Breast epithelium (tissue), 4 donors: ENCODE measurements around the gene KIAA1549. TPM values are rescaled to one million over a fixed set of nuclear protein-coding genes. Genes with fewer than 3 reads are reported as not detected.

Experiments
- DNase-seq, 2 donors: peaks; one replicate each; pipeline ENCODE4 v3.0.0-alpha.2; 2019; ENCODE audit warnings: low spot score in 2 of 2
- H3K27ac ChIP-seq, 2 donors: fragments of 200-600 bp; sonication (generic) in 1 of 2; one replicate each; pipeline ENCODE4 v1.5.1; 2016 to 2019; ENCODE audit warnings: mild to moderate bottlenecking in 1 of 2
- H3K27me3 ChIP-seq, 2 donors: fragments of 200-600 bp; sonication (generic) in 1 of 2; one replicate each; pipeline versions ENCODE4 v1.5.1 to v1.6.0; 2017 to 2019; ENCODE audit warnings: control low read depth in 1 of 2, mild to moderate bottlenecking in 1 of 2
- H3K36me3 ChIP-seq: fragments of 200-600 bp; one replicate; pipeline ENCODE4 v1.5.1; 2019
- H3K4me1 ChIP-seq, 2 donors: fragments of 200-600 bp; sonication (generic); one replicate each; pipeline ENCODE4 v1.5.1; 2016 to 2019; ENCODE audit warnings: control low read depth in 1 of 2
- H3K4me3 ChIP-seq, 3 donors: fragments of 200-600 bp; sonication (generic); 1 replicate in 2 of 3; 2 replicates in 1 of 3; pipeline ENCODE4 v1.5.1; 2016 to 2019; ENCODE audit warnings: mild to moderate bottlenecking in 3 of 3, moderate library complexity in 2 of 3
- H3K9me3 ChIP-seq, 2 donors: fragments of 200-600 bp; sonication (generic) in 1 of 2; one replicate each; pipeline ENCODE4 v1.5.1; 2016 to 2019; ENCODE audit warnings: control low read depth in 1 of 2
- CTCF ChIP-seq, 3 donors: fragments of 450-650 bp; IDR thresholded peaks; one replicate each; pipeline ENCODE4 v1.5.1; 2016 to 2017; ENCODE audit warnings: antibody characterized with exemption in 3 of 3, mild to moderate bottlenecking in 3 of 3, moderate library complexity in 3 of 3
- POLR2A ChIP-seq: fragments of 450-650 bp; IDR thresholded peaks from one replicate; pipeline ENCODE4 v1.6.1; 2016; ENCODE audit warnings: antibody characterized with exemption, mild to moderate bottlenecking, moderate library complexity
- POLR2AphosphoS5 ChIP-seq, 3 donors: sonication (generic); formaldehyde crosslinking; IDR thresholded peaks; one replicate each; pipeline ENCODE4 v1.6.1; 2017; ENCODE audit warnings: antibody characterized with exemption in 3 of 3
- intact Hi-C: fragments of 100-400 bp; cut with DNase I; formaldehyde crosslinking; loops from one replicate; pipeline ENCODE4 v1.15.1; 2023; ENCODE audit warnings: low total_unique reads
- total RNA-seq, 3 donors: library from RNA; depleted of rRNA; stranded (reverse); fragments of >200 nt; gene quantifications; one replicate each; pipeline ENCODE4 v1.1.0, GENCODE V29; 2016

Gene KIAA1549
- total RNA-seq, 3 donors from 2014 or later = 1.8 to 3.9 (median 2.8) TPM

GRCh38 chr7:138796038-138796615 lies 185.1 kb downstream of the KIAA1549 start:
- TF ChIP-seq CTCF (IDR thresholded peaks at IDR 0.05) = no peak
- no peak for TF ChIP-seq POLR2AphosphoS5 (IDR thresholded peaks at IDR 0.05)
- no peak for TF ChIP-seq POLR2A
- no peaks in the 10 kb centered on the region for H3K27me3 ChIP-seq
- intact Hi-C loops = no loop called here
- H3K9me3 ChIP-seq = no peaks in the 10 kb centered on the region
- DNase-seq = no peak
- H3K27ac ChIP-seq = no peak overlapping the region
- H3K4me3 ChIP-seq = no peak overlapping the region
- no peaks in the 10 kb centered on the region for H3K36me3 ChIP-seq
- no peaks in the 10 kb centered on the region for H3K4me1 ChIP-seq

GRCh38 chr7:138785587-138786437 lies 195.4 kb downstream of the KIAA1549 start:
- H3K27me3 ChIP-seq = no peaks in the 10 kb centered on the region
- H3K27ac ChIP-seq = no peak overlapping the region
- H3K4me1 ChIP-seq = no peaks in the 10 kb centered on the region
- H3K36me3 ChIP-seq = no peaks in the 10 kb centered on the region
- no peak overlapping the region for H3K4me3 ChIP-seq
- TF ChIP-seq POLR2A (no peak), POLR2AphosphoS5 (IDR thresholded peaks at IDR 0.05) (no peak), CTCF (IDR thresholded peaks at IDR 0.05) (no peak)
- intact Hi-C loops = no loop called here
- no peak for DNase-seq
- H3K9me3 ChIP-seq = peaks cover 0 to 5% of the 10 kb centered on the region in 2 donors

- Histone ChIP-seq H3K36me3 (no peaks in the 10 kb centered on the region), H3K27me3 (no peaks in the 10 kb centered on the region), H3K4me1 (no peaks in the 10 kb centered on the region), H3K27ac (peak overlapping the region in 1 of 2 donors; percentile 25), H3K9me3 (peaks cover 0 to 5% of the 10 kb centered on the region in 2 donors), H3K4me3 (no peak overlapping the region)
- no peak for TF ChIP-seq POLR2A
- TF ChIP-seq POLR2AphosphoS5 (IDR thresholded peaks at IDR 0.05) = no peak
- no peak for TF ChIP-seq CTCF (IDR thresholded peaks at IDR 0.05)
- DNase-seq = peak in 1 of 2 donors; percentile 24
- intact Hi-C loops = no loop called here
Observed at GRCh38 chr7:138784692-138785091, 196.5 kb downstream of the KIAA1549 start.

Other genes starting within 250 kb of the KIAA1549 start
- 1 to 10 TPM in 1 of 3 donors, under 1 TPM in 1, not detected in 1; 0.88 to 2.3 TPM for gene TMEM213, start 183.4 kb downstream of the KIAA1549 start, total RNA-seq
- gene ATP6V0A4, start 183.2 kb downstream of the KIAA1549 start, total RNA-seq = 1 to 10 TPM in 2 of 3 donors, not detected in 1; 2.6 to 4.7 TPM
- 10 to 100 TPM; 12.5 to 24.9 (median 19.3) TPM for gene ZC3HAV1L, start 54.7 kb upstream of the KIAA1549 start, total RNA-seq
- gene ZC3HAV1, start 128.3 kb upstream of the KIAA1549 start, total RNA-seq = 10 to 100 TPM; 22.1 to 41.3 (median 37.7) TPM
- 10 to 100 TPM; 12.8 to 26.8 (median 20.0) TPM for gene UBN2, start 249.8 kb upstream of the KIAA1549 start, total RNA-seq